Measurements from ENCODE around the gene PLIN5.
"Not testable (repeated sequence)": the region's sequence is repeated elsewhere in the genome, so short reads cannot be mapped to it uniquely, and the experiment has no call there.

Gene PLIN5

GRCh38 chr19:4552525-4552819 lies 17.4 kb upstream of the PLIN5 start:
- Histone ChIP-seq H3K27ac (ENCODE audit: low read length) (no peak overlapping the region), H3K4me1 (ENCODE audit: control insufficient read depth in 1 of 2, insufficient read depth in 2 of 2, low read length in 2 of 2) (no peaks in the 10 kb centered on the region), H3K27me3 (ENCODE audit: low read depth, low read length) (no peaks in the 10 kb centered on the region), H3K9me3 (ENCODE audit: control insufficient read depth in 1 of 2, low read length in 2 of 2) (no peaks in the 10 kb centered on the region), H3K36me3 (ENCODE audit: control insufficient read depth in 1 of 2, insufficient read depth in 2 of 2, low read length in 2 of 2) (no peaks in the 10 kb centered on the region), H3K4me3 (ENCODE audit: low read depth in 1 of 2, low read length in 2 of 2) (no peak overlapping the region)

GRCh38 chr19:4550479-4551050 lies 15.5 kb upstream of the PLIN5 start:
- Histone ChIP-seq H3K9me3 (ENCODE audit: control insufficient read depth in 1 of 2, low read length in 2 of 2) (no peaks in the 10 kb centered on the region), H3K4me1 (ENCODE audit: control insufficient read depth in 1 of 2, insufficient read depth in 2 of 2, low read length in 2 of 2) (no peaks in the 10 kb centered on the region), H3K36me3 (ENCODE audit: control insufficient read depth in 1 of 2, insufficient read depth in 2 of 2, low read length in 2 of 2) (no peaks in the 10 kb centered on the region), H3K27me3 (ENCODE audit: low read depth, low read length) (no peaks in the 10 kb centered on the region), H3K4me3 (ENCODE audit: low read depth in 1 of 2, low read length in 2 of 2) (no peak overlapping the region), H3K27ac (ENCODE audit: low read length) (no peak overlapping the region)

- Histone ChIP-seq H3K27ac (ENCODE audit: low read length) (no peak overlapping the region), H3K4me1 (ENCODE audit: control insufficient read depth in 1 of 2, insufficient read depth in 2 of 2, low read length in 2 of 2) (no peaks in the 10 kb centered on the region), H3K9me3 (ENCODE audit: control insufficient read depth in 1 of 2, low read length in 2 of 2) (no peaks in the 10 kb centered on the region), H3K36me3 (ENCODE audit: control insufficient read depth in 1 of 2, insufficient read depth in 2 of 2, low read length in 2 of 2) (no peaks in the 10 kb centered on the region), H3K27me3 (ENCODE audit: low read depth, low read length) (no peaks in the 10 kb centered on the region), H3K4me3 (ENCODE audit: low read depth in 1 of 2, low read length in 2 of 2) (no peak overlapping the region)
Measured at GRCh38 chr19:4550018-4550417, 15.0 kb upstream of the PLIN5 start.

- Histone ChIP-seq H3K27me3 (ENCODE audit: low read depth, low read length) (no peaks in the 10 kb centered on the region), H3K4me3 (ENCODE audit: low read depth in 1 of 2, low read length in 2 of 2) (no peak overlapping the region), H3K27ac (ENCODE audit: low read length) (no peak overlapping the region), H3K9me3 (ENCODE audit: control insufficient read depth in 1 of 2, low read length in 2 of 2) (no peaks in the 10 kb centered on the region), H3K36me3 (ENCODE audit: control insufficient read depth in 1 of 2, insufficient read depth in 2 of 2, low read length in 2 of 2) (no peaks in the 10 kb centered on the region), H3K4me1 (ENCODE audit: control insufficient read depth in 1 of 2, insufficient read depth in 2 of 2, low read length in 2 of 2) (no peaks in the 10 kb centered on the region)
Measured at GRCh38 chr19:4548238-4548584, 13.2 kb upstream of the PLIN5 start.

- H3K36me3 ChIP-seq (ENCODE audit: control insufficient read depth in 1 of 2, insufficient read depth in 2 of 2, low read length in 2 of 2): no peaks in the 10 kb centered on the region
- no peak overlapping the region for H3K4me3 ChIP-seq (ENCODE audit: low read depth in 1 of 2, low read length in 2 of 2)
- no peak overlapping the region for H3K27ac ChIP-seq (ENCODE audit: low read length)
- no peaks in the 10 kb centered on the region for H3K4me1 ChIP-seq (ENCODE audit: control insufficient read depth in 1 of 2, insufficient read depth in 2 of 2, low read length in 2 of 2)
- H3K9me3 ChIP-seq (ENCODE audit: control insufficient read depth in 1 of 2, low read length in 2 of 2): no peaks in the 10 kb centered on the region
- H3K27me3 ChIP-seq (ENCODE audit: low read depth, low read length): no peaks in the 10 kb centered on the region
Measured at GRCh38 chr19:4547303-4548237, 12.5 kb upstream of the PLIN5 start.

- H3K27ac ChIP-seq (ENCODE audit: low read length): no peak overlapping the region
- no peak overlapping the region for H3K4me3 ChIP-seq (ENCODE audit: low read depth in 1 of 2, low read length in 2 of 2)
- no peaks in the 10 kb centered on the region for H3K36me3 ChIP-seq (ENCODE audit: control insufficient read depth in 1 of 2, insufficient read depth in 2 of 2, low read length in 2 of 2)
- no peaks in the 10 kb centered on the region for H3K27me3 ChIP-seq (ENCODE audit: low read depth, low read length)
- H3K4me1 ChIP-seq (ENCODE audit: control insufficient read depth in 1 of 2, insufficient read depth in 2 of 2, low read length in 2 of 2): no peaks in the 10 kb centered on the region
- H3K9me3 ChIP-seq (ENCODE audit: control insufficient read depth in 1 of 2, low read length in 2 of 2): no peaks in the 10 kb centered on the region
Measured at GRCh38 chr19:4543842-4544647, 9.0 kb upstream of the PLIN5 start.

GRCh38 chr19:4542896-4543841 lies 8.1 kb upstream of the PLIN5 start:
- no peaks in the 10 kb centered on the region for H3K27me3 ChIP-seq (ENCODE audit: low read depth, low read length)
- no peaks in the 10 kb centered on the region for H3K9me3 ChIP-seq (ENCODE audit: control insufficient read depth in 1 of 2, low read length in 2 of 2)
- no peak overlapping the region for H3K4me3 ChIP-seq (ENCODE audit: low read depth in 1 of 2, low read length in 2 of 2)
- H3K27ac ChIP-seq (ENCODE audit: low read length): no peak overlapping the region
- H3K36me3 ChIP-seq (ENCODE audit: control insufficient read depth in 1 of 2, insufficient read depth in 2 of 2, low read length in 2 of 2): no peaks in the 10 kb centered on the region
- no peaks in the 10 kb centered on the region for H3K4me1 ChIP-seq (ENCODE audit: control insufficient read depth in 1 of 2, insufficient read depth in 2 of 2, low read length in 2 of 2)

GRCh38 chr19:4541806-4542145 lies 6.8 kb upstream of the PLIN5 start:
- H3K36me3 ChIP-seq (ENCODE audit: control insufficient read depth in 1 of 2, insufficient read depth in 2 of 2, low read length in 2 of 2); H3K4me1 ChIP-seq (ENCODE audit: control insufficient read depth in 1 of 2, insufficient read depth in 2 of 2, low read length in 2 of 2); H3K4me3 ChIP-seq (ENCODE audit: low read depth in 1 of 2, low read length in 2 of 2); H3K9me3 ChIP-seq (ENCODE audit: control insufficient read depth in 1 of 2, low read length in 2 of 2); H3K27me3 ChIP-seq (ENCODE audit: low read depth, low read length); H3K27ac ChIP-seq (ENCODE audit: low read length): not testable (repeated sequence)

- H3K27ac ChIP-seq (ENCODE audit: low read length): no peak overlapping the region
- no peaks in the 10 kb centered on the region for H3K4me1 ChIP-seq (ENCODE audit: control insufficient read depth in 1 of 2, insufficient read depth in 2 of 2, low read length in 2 of 2)
- no peak overlapping the region for H3K4me3 ChIP-seq (ENCODE audit: low read depth in 1 of 2, low read length in 2 of 2)
- no peaks in the 10 kb centered on the region for H3K27me3 ChIP-seq (ENCODE audit: low read depth, low read length)
- H3K9me3 ChIP-seq (ENCODE audit: control insufficient read depth in 1 of 2, low read length in 2 of 2): no peaks in the 10 kb centered on the region
- no peaks in the 10 kb centered on the region for H3K36me3 ChIP-seq (ENCODE audit: control insufficient read depth in 1 of 2, insufficient read depth in 2 of 2, low read length in 2 of 2)
Measured at GRCh38 chr19:4541114-4541805, 6.2 kb upstream of the PLIN5 start.

GRCh38 chr19:4539693-4540581 lies 4.9 kb upstream of the PLIN5 start, which contains the start of gene LRG1:
LRG1 (minus strand) TSS chr19:4540036; CDS start chr19:4540013, 23 bp downstream.
- no peaks in the 10 kb centered on the region for H3K36me3 ChIP-seq (ENCODE audit: control insufficient read depth in 1 of 2, insufficient read depth in 2 of 2, low read length in 2 of 2)
- no peaks in the 10 kb centered on the region for H3K9me3 ChIP-seq (ENCODE audit: control insufficient read depth in 1 of 2, low read length in 2 of 2)
- peaks cover 0 to 7% of the 10 kb centered on the region in 2 donors for H3K4me1 ChIP-seq (ENCODE audit: control insufficient read depth in 1 of 2, insufficient read depth in 2 of 2, low read length in 2 of 2)
- H3K4me3 ChIP-seq (ENCODE audit: low read depth in 1 of 2, low read length in 2 of 2): peak within 1 kb of the TSS; percentile 17 to 40
- H3K27me3 ChIP-seq (ENCODE audit: low read depth, low read length): no peaks in the 10 kb centered on the region
- H3K27ac ChIP-seq (ENCODE audit: low read length): peak within 1 kb of the TSS; percentile 61
